Measurements from ENCODE around the gene TIGD7. TPM values are rescaled to one million over a fixed set of nuclear protein-coding genes. Genes with fewer than 3 reads are reported as not detected.
"Not testable (repeated sequence)": the region's sequence is repeated elsewhere in the genome, so short reads cannot be mapped to it uniquely, and the experiment has no call there.

TIGD7 gene
- total RNA-seq, 4 donors from 2014 or later = 0.38 to 4.0 (median 0.96) TPM

DNA sequence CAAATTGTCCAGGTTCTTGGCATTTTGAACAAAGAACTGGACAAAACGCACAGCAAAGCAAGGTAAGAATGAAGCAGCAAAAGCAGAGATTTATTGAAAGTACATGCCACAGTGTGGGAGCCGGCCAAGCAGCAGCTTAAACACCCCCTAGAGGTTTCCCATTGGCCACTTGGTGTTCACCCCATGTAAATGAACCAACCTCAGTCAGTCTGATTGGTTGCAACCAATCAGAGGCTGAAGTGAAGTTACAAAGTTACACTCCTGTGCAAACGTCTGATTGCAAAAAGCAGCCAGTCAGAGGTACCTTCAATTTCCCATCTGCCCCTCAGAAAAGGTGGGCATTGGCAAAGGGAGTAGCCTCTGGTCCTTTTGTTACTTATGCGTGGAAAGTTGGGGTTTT is 30.7 kb downstream of the TIGD7 start:
- H3K4me1 ChIP-seq = no peaks in the 10 kb centered on the region
- no peaks in the 10 kb centered on the region for H3K36me3 ChIP-seq
- H3K4me3 ChIP-seq = no peak overlapping the region
- H3K27ac ChIP-seq = no peak overlapping the region
- intact Hi-C loops (cut with DNase I) = no loop called here
- no peak for TF ChIP-seq POLR2A (IDR thresholded peaks at IDR 0.05)
- TF ChIP-seq, protein P1, sequence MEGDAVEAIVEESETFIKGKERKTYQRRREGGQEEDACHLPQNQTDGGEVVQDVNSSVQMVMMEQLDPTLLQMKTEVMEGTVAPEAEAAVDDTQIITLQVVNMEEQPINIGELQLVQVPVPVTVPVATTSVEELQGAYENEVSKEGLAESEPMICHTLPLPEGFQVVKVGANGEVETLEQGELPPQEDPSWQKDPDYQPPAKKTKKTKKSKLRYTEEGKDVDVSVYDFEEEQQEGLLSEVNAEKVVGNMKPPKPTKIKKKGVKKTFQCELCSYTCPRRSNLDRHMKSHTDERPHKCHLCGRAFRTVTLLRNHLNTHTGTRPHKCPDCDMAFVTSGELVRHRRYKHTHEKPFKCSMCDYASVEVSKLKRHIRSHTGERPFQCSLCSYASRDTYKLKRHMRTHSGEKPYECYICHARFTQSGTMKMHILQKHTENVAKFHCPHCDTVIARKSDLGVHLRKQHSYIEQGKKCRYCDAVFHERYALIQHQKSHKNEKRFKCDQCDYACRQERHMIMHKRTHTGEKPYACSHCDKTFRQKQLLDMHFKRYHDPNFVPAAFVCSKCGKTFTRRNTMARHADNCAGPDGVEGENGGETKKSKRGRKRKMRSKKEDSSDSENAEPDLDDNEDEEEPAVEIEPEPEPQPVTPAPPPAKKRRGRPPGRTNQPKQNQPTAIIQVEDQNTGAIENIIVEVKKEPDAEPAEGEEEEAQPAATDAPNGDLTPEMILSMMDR (IDR thresholded peaks at IDR 0.05) = no peak
- no peak for DNase-seq
- H3K27me3 ChIP-seq = peaks cover 0 to 9% (median 0%) of the 10 kb centered on the region in 4 donors
- H3K9me3 ChIP-seq = peaks cover 0 to 6% (median 5%) of the 10 kb centered on the region in 3 donors
- WGBS, 2 donors = 52 to 79% methylated on average over 4 of the region's 4 CpGs

DNA sequence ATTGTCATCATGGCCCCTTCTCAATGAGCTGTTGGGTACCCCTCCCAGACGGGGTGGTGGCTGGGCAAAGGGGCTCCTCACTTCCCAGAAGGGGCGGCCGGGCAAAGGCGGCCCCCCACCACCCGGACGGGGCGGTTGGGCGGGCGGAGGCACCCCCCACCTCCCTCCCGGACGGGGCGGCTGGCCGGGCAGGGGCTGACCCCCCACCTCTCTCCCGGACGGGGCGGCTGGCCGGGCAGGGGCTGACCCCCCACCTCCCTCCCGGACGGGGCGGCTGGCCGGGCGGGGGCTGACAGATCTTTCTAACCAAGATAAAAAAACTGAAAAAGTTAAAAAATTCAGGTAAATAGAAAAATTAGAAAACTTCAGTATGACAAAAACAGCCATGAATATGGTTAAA is 33.9 kb downstream of the TIGD7 start:
- Histone ChIP-seq H3K4me1 (peaks cover 0 to 10% (median 0%) of the 10 kb centered on the region in 3 donors), H3K9me3 (peaks cover 0 to 11% (median 5%) of the 10 kb centered on the region in 3 donors), H3K36me3 (peaks cover 0 to 29% (median under 1%) of the 10 kb centered on the region in 3 donors)
- H3K27me3 ChIP-seq; H3K27ac ChIP-seq; intact Hi-C loops (cut with DNase I); H3K4me3 ChIP-seq; DNase-seq: not testable (repeated sequence)
- WGBS, 2 donors = no CpG with 5 or more reads among the region's 22 CpGs

DNA sequence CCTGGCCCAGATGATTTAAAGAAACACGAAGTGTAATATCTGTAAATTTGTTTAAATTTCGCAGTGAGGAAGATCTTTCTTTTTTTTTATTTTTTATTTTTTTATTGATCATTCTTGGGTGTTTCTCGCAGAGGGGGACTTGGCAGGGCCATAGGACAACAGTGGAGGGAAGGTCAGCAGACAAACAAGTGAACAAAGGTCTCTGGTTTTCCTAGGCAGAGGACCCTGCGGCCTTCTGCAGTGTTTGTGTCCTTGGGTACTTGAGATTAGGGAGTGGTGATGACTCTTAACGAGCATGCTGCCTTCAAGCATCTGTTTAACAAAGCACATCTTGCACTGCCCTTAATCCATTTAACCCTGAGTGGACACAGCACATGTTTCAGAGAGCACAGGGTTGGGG is 34.5 kb downstream of the TIGD7 start:
- whole genome bisulfite sequencing, 2 donors = 75 to 82% methylated on average over 4 to 5 of the region's 5 CpGs
- H3K27ac ChIP-seq; H3K4me3 ChIP-seq; H3K27me3 ChIP-seq; DNase-seq; intact Hi-C loops (cut with DNase I): not testable (repeated sequence)
- peaks cover 0 to 14% (median 6%) of the 10 kb centered on the region in 3 donors for H3K9me3 ChIP-seq
- H3K4me1 ChIP-seq = peaks cover 0 to 16% (median 0%) of the 10 kb centered on the region in 3 donors
- peaks cover 0 to 35% (median 6%) of the 10 kb centered on the region in 3 donors for H3K36me3 ChIP-seq

DNA sequence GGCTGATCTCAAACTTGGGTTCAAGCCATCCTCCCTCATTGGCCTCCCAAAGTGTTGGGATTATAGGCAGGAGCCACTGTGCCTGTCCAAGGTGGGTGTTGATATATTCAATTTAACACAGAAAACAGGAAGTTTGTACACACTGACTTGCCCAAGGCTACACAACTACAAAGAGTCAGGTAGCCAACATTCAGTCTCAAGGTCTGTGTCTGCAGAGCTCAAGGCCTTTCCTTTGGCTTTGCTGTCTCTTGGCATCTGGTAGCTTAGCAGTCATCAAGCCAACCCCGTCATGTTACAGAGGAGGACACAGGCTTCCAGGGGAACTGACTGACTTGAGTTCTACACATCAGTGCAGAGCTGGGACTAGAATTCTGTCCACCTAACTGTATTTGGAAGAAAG is 36.9 kb downstream of the TIGD7 start:
- WGBS, 2 donors = 67 to 100% methylated on average over 1 of the region's 1 CpG
- H3K27ac ChIP-seq = no peak overlapping the region
- intact Hi-C loops (cut with DNase I) = no loop called here
- H3K4me1 ChIP-seq = peaks cover 4 to 36% (median 5%) of the 10 kb centered on the region in 3 donors
- no peaks in the 10 kb centered on the region for H3K27me3 ChIP-seq
- H3K9me3 ChIP-seq = peaks cover 0 to 24% (median 6%) of the 10 kb centered on the region in 3 donors
- TF ChIP-seq, protein P1 (IDR thresholded peaks at IDR 0.05) = no peak
- no peak for TF ChIP-seq POLR2A (IDR thresholded peaks at IDR 0.05)
- H3K36me3 ChIP-seq = peaks cover 0 to 40% (median 10%) of the 10 kb centered on the region in 3 donors
- no peak overlapping the region for H3K4me3 ChIP-seq
- no peak for DNase-seq

- WGBS, 2 donors = 72 to 73% methylated on average over 5 of the region's 5 CpGs
- no peaks in the 10 kb centered on the region for H3K27me3 ChIP-seq
- H3K36me3 ChIP-seq = peaks cover 0 to 40% (median 10%) of the 10 kb centered on the region in 3 donors
- TF ChIP-seq, protein P1 (IDR thresholded peaks at IDR 0.05) = peak in 5 of 6 experiments; percentile 10 to 37 (median 15)
- TF ChIP-seq POLR2A (IDR thresholded peaks at IDR 0.05) = no peak
- peaks cover 0 to 24% (median 6%) of the 10 kb centered on the region in 3 donors for H3K9me3 ChIP-seq
- peaks cover 4 to 40% (median 5%) of the 10 kb centered on the region in 3 donors for H3K4me1 ChIP-seq
- no peak for DNase-seq
- H3K27ac ChIP-seq = no peak overlapping the region
- intact Hi-C loops (cut with DNase I) = no loop called here
- no peak overlapping the region for H3K4me3 ChIP-seq
These were observed 38.2 kb downstream of the TIGD7 start for GRCh38 chr16:3266873-3267537.
